22Rv1 (cell line): ENCODE results near the gene TDP2.
"Not testable (repeated sequence)": the region's sequence is repeated elsewhere in the genome, so short reads cannot be mapped to it uniquely, and the experiment has no call there.

Experiments used
- H3K27ac ChIP-seq: fragments of 450-650 bp; 2 replicates; pipeline ENCODE4 v1.5.1; 2017
- CTCF ChIP-seq: fragments of 450-650 bp; IDR thresholded peaks from 2 replicates; pipeline ENCODE4 v1.5.1; 2017; ENCODE audit warnings: mild to moderate bottlenecking
- ZFX ChIP-seq: fragments of 450-650 bp; IDR thresholded peaks from 2 replicates; pipeline ENCODE4 v1.6.1; 2017; ENCODE audit warnings: antibody characterized with exemption, borderline replicate concordance

Gene TDP2

GRCh38 chr6:24650365-24650764 is 16.3 kb downstream of the TDP2 start:
- TF ChIP-seq CTCF (no peak), ZFX (no peak)
- H3K27ac ChIP-seq: no peak overlapping the region

- TF ChIP-seq ZFX: no peak
- no peak for TF ChIP-seq CTCF
- no peak overlapping the region for H3K27ac ChIP-seq
Measured at GRCh38 chr6:24649691-24650090, 17.0 kb downstream of the TDP2 start.

GRCh38 chr6:24648276-24648675 is 18.4 kb downstream of the TDP2 start:
- no peak overlapping the region for H3K27ac ChIP-seq
- TF ChIP-seq ZFX (no peak), CTCF (no peak)

GRCh38 chr6:24646771-24647170 is 19.9 kb downstream of the TDP2 start:
- 0 out of 2 replicates have a peak overlapping the region, but pooled peaks have one; percentile 10 for H3K27ac ChIP-seq
- no peak for TF ChIP-seq CTCF
- TF ChIP-seq ZFX: no peak

GRCh38 chr6:24644377-24644776 is 22.3 kb downstream of the TDP2 start:
- no peak overlapping the region for H3K27ac ChIP-seq
- no peak for TF ChIP-seq CTCF

- no peak overlapping the region for H3K27ac ChIP-seq
- TF ChIP-seq CTCF (no peak), ZFX (no peak)
Measured at GRCh38 chr6:24643920-24644319, 22.8 kb downstream of the TDP2 start.

GRCh38 chr6:24642061-24642460 is 24.6 kb downstream of the TDP2 start:
- no peak overlapping the region for H3K27ac ChIP-seq
- no peak for TF ChIP-seq ZFX
- no peak for TF ChIP-seq CTCF

- not testable (repeated sequence) for H3K27ac ChIP-seq
Measured at GRCh38 chr6:24640631-24641030, 26.1 kb downstream of the TDP2 start.
